Epidermal melanocyte (primary cell): ENCODE measurements around the gene BMP7.

Experiments used
- DNase-seq: peaks from one replicate; pipeline ENCODE4 v3.0.0; 2011; ENCODE audit warnings: low spot score; ENCODE audit not compliant: insufficient read length

BMP7 gene

GRCh38 chr20:57266291-57267157 lies at the start of gene BMP7:
TSS of gene BMP7 (minus strand) at chr20:57266641. CDS start at chr20:57266122, 519 bp downstream.
- DNase-seq = no peak

GRCh38 chr20:57315976-57316480 lies 49.6 kb upstream of the BMP7 start:
- no peak for DNase-seq

GRCh38 chr20:57315083-57315975 lies 48.9 kb upstream of the BMP7 start:
- no peak for DNase-seq

DNA sequence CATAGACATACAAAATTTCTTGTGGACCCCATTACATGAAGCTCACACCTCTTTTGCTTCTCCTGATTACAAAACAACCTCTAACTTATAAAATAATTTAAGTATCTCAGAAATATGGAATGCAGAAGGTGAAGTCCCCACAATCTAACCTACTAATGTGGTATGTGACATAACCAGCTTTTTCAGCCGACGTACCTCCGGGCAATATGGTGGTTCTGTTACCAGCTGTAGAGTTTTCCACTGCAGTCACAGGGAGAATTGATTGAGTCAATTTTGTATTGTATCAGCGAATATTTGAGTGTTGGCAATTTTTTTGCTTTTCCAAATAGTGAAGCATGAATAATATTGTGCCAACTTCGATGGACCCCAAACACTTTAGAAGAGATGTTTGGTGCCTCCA lies 47.5 kb upstream of the BMP7 start:
- DNase-seq = no peak

- no peak for DNase-seq
Measured at GRCh38 chr20:57313230-57313629, 46.8 kb upstream of the BMP7 start.

GRCh38 chr20:57312138-57312537 lies 45.7 kb upstream of the BMP7 start:
- no peak for DNase-seq

DNA sequence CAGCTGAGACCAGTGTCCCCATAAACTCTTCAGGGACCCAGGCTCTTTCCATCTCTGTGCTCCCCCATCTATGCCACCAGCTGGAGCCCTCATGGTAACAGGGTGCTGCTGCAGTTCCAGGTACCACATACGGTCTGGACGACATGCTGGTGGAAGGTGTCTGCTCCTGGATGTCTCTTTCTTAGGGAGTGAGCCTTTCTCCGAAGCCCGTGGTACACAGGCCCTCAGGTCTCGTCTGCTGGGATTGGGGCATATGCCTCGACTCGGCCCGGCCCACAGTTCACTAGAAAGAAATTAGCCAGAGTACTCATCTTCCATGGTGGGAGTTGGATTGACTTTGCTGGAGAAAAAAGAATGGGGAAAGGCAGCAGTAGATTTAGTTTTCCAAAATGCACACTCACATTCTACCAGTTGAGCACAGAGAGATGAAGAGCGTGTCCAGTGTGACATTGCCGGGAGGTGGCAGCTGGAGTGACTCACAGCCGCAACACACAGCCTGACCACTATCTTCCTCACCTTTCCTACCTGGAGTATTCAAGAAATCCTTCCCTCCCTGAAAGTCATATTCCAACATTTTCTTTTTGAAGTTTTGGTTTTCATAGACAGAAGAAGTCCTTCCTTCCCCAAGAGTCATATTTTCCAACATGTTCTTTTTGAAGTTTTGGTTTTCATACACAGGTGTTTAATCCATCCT lies 44.5 kb upstream of the BMP7 start:
- no peak for DNase-seq

DNA sequence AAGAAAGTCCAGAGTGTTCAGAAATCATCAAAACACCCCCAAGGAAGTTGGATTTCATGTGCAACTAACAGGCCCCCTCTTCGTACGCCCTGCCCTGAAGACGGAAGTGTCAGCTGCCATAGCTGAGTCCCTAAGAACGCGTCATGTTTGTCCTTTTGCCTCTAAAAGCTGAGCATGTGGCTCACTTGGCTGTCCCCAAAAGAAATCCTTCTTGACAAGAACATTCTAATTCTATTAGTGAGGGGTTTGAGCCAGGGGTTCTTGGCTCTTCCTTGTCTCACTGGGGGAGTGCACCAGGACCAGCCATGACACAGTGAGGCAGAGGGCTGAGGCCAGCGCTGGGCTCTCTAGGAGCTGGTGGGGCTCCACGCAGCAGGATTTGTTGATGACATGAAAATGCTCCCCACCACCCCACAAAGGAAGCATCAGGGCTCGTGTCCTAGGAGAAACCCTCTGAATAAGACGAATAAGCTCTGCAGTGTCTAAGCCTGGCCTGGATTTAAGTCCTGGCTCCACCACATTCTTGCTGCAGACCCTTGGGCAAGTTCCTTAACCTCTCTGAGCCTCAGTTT lies 43.2 kb upstream of the BMP7 start:
- no peak for DNase-seq

DNA sequence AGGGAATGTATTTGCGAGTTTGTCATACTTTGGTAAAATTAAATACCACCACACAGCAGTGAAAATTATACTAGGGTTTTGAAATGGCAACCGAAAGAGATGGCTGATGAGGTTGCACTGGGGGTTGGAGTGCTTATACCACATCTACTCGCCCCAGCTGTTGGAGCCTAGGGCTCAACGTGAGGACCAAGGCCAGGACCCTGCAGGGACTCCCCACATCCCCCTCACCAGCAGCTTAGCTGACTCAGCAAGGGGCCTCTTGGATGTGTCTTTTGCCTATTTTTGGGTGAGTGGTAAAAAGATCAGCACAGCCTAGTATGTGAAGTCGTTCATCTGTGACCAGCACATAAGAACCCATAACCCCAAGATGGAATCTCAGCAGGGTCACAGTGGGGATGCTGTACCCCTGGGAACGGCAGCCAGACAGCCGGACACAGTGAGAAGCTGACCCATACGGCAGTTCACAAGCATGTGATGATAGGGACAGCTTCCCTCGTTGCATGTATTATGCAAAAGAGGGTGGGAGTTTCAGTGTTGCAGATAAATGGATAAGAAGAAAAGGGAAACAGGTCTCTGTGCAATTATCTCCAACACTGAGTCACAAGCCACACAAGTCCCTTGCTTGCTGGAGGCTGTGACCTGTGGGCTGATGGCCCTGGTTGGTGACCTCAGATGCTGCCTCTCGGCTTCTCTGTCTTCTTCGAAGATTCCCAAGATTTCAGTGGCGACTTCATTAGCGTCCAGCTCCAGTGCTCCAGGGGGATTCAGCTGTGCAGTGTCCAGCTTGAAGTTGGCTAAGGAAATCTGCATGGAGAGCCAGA lies 42.2 kb upstream of the BMP7 start:
- DNase-seq = no peak

GRCh38 chr20:57306747-57307146 lies 40.3 kb upstream of the BMP7 start:
- DNase-seq = no peak

- no peak for DNase-seq
Measured at GRCh38 chr20:57301026-57301425, 34.6 kb upstream of the BMP7 start.

- no peak for DNase-seq
Measured at GRCh38 chr20:57298457-57298856, 32.0 kb upstream of the BMP7 start.

- no peak for DNase-seq
Measured at GRCh38 chr20:57294550-57294949, 28.1 kb upstream of the BMP7 start.

- no peak for DNase-seq
Measured at GRCh38 chr20:57293995-57294394, 27.6 kb upstream of the BMP7 start.

GRCh38 chr20:57292611-57293010 lies 26.2 kb upstream of the BMP7 start:
- no peak for DNase-seq

DNA sequence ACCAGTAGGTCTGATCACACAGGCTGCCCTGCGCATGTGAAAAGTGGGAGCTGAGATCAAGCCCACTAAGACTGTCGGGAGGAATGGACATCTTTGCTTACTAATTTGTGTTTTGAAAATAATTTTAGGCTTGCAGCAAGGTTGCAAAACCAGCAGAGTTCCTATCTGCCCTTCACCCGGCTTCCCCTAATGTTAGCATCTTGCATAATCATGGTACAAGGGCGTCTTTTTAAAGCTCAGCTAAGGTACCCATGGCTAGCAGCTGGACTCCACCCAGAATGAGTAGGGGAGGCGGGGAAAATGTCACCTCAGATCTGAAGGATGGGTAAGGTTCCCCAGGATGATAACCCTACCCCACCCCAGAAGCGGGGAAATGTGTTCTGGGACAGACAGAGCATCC lies 25.3 kb upstream of the BMP7 start:
- DNase-seq = no peak

DNA sequence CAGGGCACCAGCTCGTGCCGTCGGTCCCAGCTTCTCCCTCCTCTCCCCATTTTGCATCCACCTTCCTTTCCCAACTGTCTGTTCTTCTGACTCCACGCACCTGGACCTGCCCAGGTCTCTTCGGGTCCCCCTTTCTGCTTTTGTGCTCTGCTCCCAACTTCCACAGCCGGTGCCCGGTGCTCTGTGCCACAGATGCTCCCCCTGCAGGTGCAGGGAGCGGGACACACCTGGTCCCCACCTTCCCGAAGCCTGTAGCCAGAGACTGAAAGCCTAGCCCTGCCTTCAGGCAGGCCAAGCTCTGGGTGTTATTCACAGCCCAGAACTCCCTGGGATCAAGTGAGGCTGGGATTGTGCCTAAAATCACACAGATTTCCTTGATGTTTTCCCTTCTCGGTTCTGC lies 24.6 kb upstream of the BMP7 start:
- no peak for DNase-seq

GRCh38 chr20:57290178-57290484 lies 23.7 kb upstream of the BMP7 start:
- DNase-seq = no peak

GRCh38 chr20:57289391-57290177 lies 23.1 kb upstream of the BMP7 start:
- DNase-seq = no peak
